Lung (tissue), 12 donors: ENCODE measurements around the gene CLASP1. TPM values are rescaled to one million over a fixed set of nuclear protein-coding genes. Genes with fewer than 3 reads are reported as not detected.
A peak's percentile ranks its signal among the peaks of the same experiment; 100 is the strongest.
"Not testable (repeated sequence)": the region's sequence is repeated elsewhere in the genome, so short reads cannot be mapped to it uniquely, and the experiment has no call there.

ENCODE experiments used
- ATAC-seq: fragments of 200-7000 bp; cut with Tn5 transposase; one replicate; pipeline ENCODE4 v1.9.1; 2020; ENCODE audit warnings: moderate number of reproducible peaks; ENCODE audit not compliant: insufficient read depth, low FRiP score
- DNase-seq, 3 donors: peaks; one replicate each; pipeline ENCODE4 v3.0.0-alpha.2; 2013 to 2017
- H3K27ac ChIP-seq, 2 donors: one replicate each; pipeline ENCODE4 v1.5.1; 2013; ENCODE audit warnings: mild to moderate bottlenecking in 2 of 2, moderate library complexity in 2 of 2, control low read depth in 1 of 2, inconsistent platforms in 1 of 2, low read depth in 1 of 2, low read length in 1 of 2
- H3K27me3 ChIP-seq, 3 donors: one replicate each; pipeline ENCODE4 v1.5.1; 2013; ENCODE audit warnings: low read length in 2 of 3; ENCODE audit not compliant: control insufficient read depth in 3 of 3, insufficient read depth in 3 of 3
- H3K36me3 ChIP-seq, 4 donors: one replicate each; pipeline ENCODE4 v1.5.1; 2013; ENCODE audit warnings: low read length in 4 of 4, mild to moderate bottlenecking in 1 of 4, moderate library complexity in 1 of 4; ENCODE audit not compliant: control insufficient read depth in 4 of 4, insufficient read depth in 4 of 4
- H3K4me1 ChIP-seq, 5 donors: one replicate each; pipeline ENCODE4 v1.5.1; 2013; ENCODE audit warnings: low read length in 5 of 5, mild to moderate bottlenecking in 2 of 5, moderate library complexity in 1 of 5; ENCODE audit not compliant: control insufficient read depth in 5 of 5, insufficient read depth in 5 of 5
- H3K4me3 ChIP-seq: one replicate; pipeline ENCODE4 v1.5.1; 2013; ENCODE audit warnings: mild to moderate bottlenecking, control low read depth, moderate library complexity
- H3K9ac ChIP-seq, 2 donors: one replicate each; pipeline ENCODE4 v1.5.1; 2013; ENCODE audit warnings: low read length in 2 of 2, control low read depth in 1 of 2; ENCODE audit not compliant: insufficient read depth in 1 of 2
- H3K9me3 ChIP-seq, 4 donors: one replicate each; pipeline ENCODE4 v1.5.1; 2013; ENCODE audit warnings: low read length in 3 of 4, mild to moderate bottlenecking in 1 of 4, moderate library complexity in 1 of 4; ENCODE audit not compliant: control insufficient read depth in 4 of 4, insufficient read depth in 3 of 4
- WGBS, 2 donors: extraction: QIAGEN DNeasy Blood & Tissue Kit; methylation state at CpG; one replicate each; pipeline ENCODE4 v1.1.7; 2013; 5-methylcytosine and 5-hydroxymethylcytosine counted together
- polyA plus RNA-seq, 2 donors: library from polyadenylated mRNA; stranded (reverse); fragments of 200-250 nt; gene quantifications; one replicate each; pipeline ENCODE4 v1.2.1, GENCODE V29; 2013
- total RNA-seq, 2 donors: library from RNA; depleted of rRNA in 1 of 2; stranded (reverse); fragments of >200 nt in 1 of 2; gene quantifications; one replicate each; pipeline ENCODE4 v1.2.1, GENCODE V29; 2014 to 2021
- TF ChIP-seq, protein P1 (sequence below): IDR thresholded peaks from 2 replicates; pipeline ENCODE4 v1.5.1; 2012; ENCODE audit warnings: mild to moderate bottlenecking; ENCODE audit errors: control extremely low read depth, extremely low read depth
- donor health status: control.
- donor health status: control.
- donor health status: Bipolar disorder and iron deficiency.
- donor health status: healthy.
- donor health status: DM: yes; HTN: yes; CAD: no.

CLASP1 gene
- total and polyA plus RNA-seq, 4 donors: 7.4 to 128 (median 30.6) TPM

- H3K9me3 ChIP-seq: no peaks in the 10 kb centered on the region
- H3K9ac ChIP-seq: no peak overlapping the region
- H3K27ac ChIP-seq: peak overlapping the region in 1 of 2 donors; percentile 22
- no peaks in the 10 kb centered on the region for H3K27me3 ChIP-seq
- no peak overlapping the region for H3K4me3 ChIP-seq
- no peak for DNase-seq
- 97 to 98% methylated on average over 3 of the region's 3 CpGs for WGBS, 2 donors
- ATAC-seq: no peak
- peaks cover 0 to 33% (median 11%) of the 10 kb centered on the region in 5 donors for H3K4me1 ChIP-seq
- TF ChIP-seq, protein P1, sequence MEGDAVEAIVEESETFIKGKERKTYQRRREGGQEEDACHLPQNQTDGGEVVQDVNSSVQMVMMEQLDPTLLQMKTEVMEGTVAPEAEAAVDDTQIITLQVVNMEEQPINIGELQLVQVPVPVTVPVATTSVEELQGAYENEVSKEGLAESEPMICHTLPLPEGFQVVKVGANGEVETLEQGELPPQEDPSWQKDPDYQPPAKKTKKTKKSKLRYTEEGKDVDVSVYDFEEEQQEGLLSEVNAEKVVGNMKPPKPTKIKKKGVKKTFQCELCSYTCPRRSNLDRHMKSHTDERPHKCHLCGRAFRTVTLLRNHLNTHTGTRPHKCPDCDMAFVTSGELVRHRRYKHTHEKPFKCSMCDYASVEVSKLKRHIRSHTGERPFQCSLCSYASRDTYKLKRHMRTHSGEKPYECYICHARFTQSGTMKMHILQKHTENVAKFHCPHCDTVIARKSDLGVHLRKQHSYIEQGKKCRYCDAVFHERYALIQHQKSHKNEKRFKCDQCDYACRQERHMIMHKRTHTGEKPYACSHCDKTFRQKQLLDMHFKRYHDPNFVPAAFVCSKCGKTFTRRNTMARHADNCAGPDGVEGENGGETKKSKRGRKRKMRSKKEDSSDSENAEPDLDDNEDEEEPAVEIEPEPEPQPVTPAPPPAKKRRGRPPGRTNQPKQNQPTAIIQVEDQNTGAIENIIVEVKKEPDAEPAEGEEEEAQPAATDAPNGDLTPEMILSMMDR: no peak
- peaks cover 0 to 2% (median 0%) of the 10 kb centered on the region in 4 donors for H3K36me3 ChIP-seq
These were observed 84.4 kb downstream of the CLASP1 start for GRCh38 chr2:121564905-121565304.

GRCh38 chr2:121563754-121564153 is 85.5 kb downstream of the CLASP1 start:
- WGBS, 2 donors: 85 to 91% methylated on average over 1 of the region's 1 CpG
- not testable (repeated sequence) for H3K27me3 ChIP-seq, H3K27ac ChIP-seq, H3K9me3 ChIP-seq, H3K9ac ChIP-seq, ATAC-seq, H3K4me3 ChIP-seq, H3K36me3 ChIP-seq, DNase-seq
- H3K4me1 ChIP-seq: peaks cover 0 to 33% (median 11%) of the 10 kb centered on the region in 5 donors

- WGBS, 2 donors: 91% methylated on average over 4 of the region's 4 CpGs
- ATAC-seq: no peak
- H3K27ac ChIP-seq: peak overlapping the region in 1 of 2 donors; percentile 1
These were observed 86.7 kb downstream of the CLASP1 start for GRCh38 chr2:121562269-121563176.

More at GRCh38 chr2:121562269-121563176, 86.7 kb downstream of the CLASP1 start:
- Histone ChIP-seq H3K27me3 (no peaks in the 10 kb centered on the region), H3K9me3 (no peaks in the 10 kb centered on the region), H3K4me1 (peaks cover 0 to 39% (median 11%) of the 10 kb centered on the region in 5 donors), H3K4me3 (no peak overlapping the region), H3K36me3 (peaks cover 0 to 2% (median under 1%) of the 10 kb centered on the region in 4 donors), H3K9ac (no peak overlapping the region)
- DNase-seq: no peak
- TF ChIP-seq, protein P1: no peak
